Esophagus squamous epithelium (tissue), 4 donors: ENCODE measurements around the gene COX6B1.

Experiments used
- POLR2A ChIP-seq, 4 donors: fragments of 450-650 bp; IDR thresholded peaks; one replicate each; pipeline ENCODE4 v1.6.1; 2017; ENCODE audit warnings: antibody characterized with exemption in 4 of 4, mild to moderate bottlenecking in 4 of 4, moderate library complexity in 3 of 4
- TF ChIP-seq, protein P1 (sequence below), 6 experiments: fragments of 450-650 bp in 4 of 6; fragments of 200-600 bp in 2 of 6; sonication (generic) in 2 of 6; IDR thresholded peaks; one replicate each; pipeline ENCODE4 v1.5.1; 2016 to 2019; ENCODE audit warnings: antibody characterized with exemption in 6 of 6, mild to moderate bottlenecking in 4 of 6, moderate library complexity in 4 of 6

- TF ChIP-seq, protein P1, sequence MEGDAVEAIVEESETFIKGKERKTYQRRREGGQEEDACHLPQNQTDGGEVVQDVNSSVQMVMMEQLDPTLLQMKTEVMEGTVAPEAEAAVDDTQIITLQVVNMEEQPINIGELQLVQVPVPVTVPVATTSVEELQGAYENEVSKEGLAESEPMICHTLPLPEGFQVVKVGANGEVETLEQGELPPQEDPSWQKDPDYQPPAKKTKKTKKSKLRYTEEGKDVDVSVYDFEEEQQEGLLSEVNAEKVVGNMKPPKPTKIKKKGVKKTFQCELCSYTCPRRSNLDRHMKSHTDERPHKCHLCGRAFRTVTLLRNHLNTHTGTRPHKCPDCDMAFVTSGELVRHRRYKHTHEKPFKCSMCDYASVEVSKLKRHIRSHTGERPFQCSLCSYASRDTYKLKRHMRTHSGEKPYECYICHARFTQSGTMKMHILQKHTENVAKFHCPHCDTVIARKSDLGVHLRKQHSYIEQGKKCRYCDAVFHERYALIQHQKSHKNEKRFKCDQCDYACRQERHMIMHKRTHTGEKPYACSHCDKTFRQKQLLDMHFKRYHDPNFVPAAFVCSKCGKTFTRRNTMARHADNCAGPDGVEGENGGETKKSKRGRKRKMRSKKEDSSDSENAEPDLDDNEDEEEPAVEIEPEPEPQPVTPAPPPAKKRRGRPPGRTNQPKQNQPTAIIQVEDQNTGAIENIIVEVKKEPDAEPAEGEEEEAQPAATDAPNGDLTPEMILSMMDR (IDR thresholded peaks at IDR 0.05): no peak
- no peak for TF ChIP-seq POLR2A (IDR thresholded peaks at IDR 0.05)
These were observed 24.7 kb upstream of the COX6B1 start for GRCh38 chr19:35623327-35624010.
